GM23338 (cell line): ENCODE results near the gene MYCL. TPM values are rescaled to one million over a fixed set of nuclear protein-coding genes. Genes with fewer than 3 reads are reported as not detected.

Experiments
- polyA plus RNA-seq: library from polyadenylated mRNA; unstranded; fragments of >200 nt; fragmentation: Nextera tagmentation; extraction: Ambion mirVana; gene quantifications from 2 replicates; pipeline ENCODE4 v1.2.1, GENCODE V29; 2016
- small RNA-seq: library from RNA; depleted of rRNA; stranded (forward); fragments of <200 nt; gene quantifications from one replicate; pipeline ENCODE3, GENCODE V24; 2014; ENCODE audit warnings: low replicate concordance
- total RNA-seq: library from RNA; depleted of rRNA; stranded (reverse); fragments of >200 nt; shearing (Covaris generic); gene quantifications from 2 replicates; pipeline ENCODE4 v1.2.3, GENCODE V29; 2014; rRNA removed

MYCL gene
- total and polyA plus RNA-seq, 2 experiments from 2014 or later: 8.2 to 41.1 TPM

Small RNA genes within 50 kb of the gene (small RNA-seq; reads per million reads assigned to genes)
- gene RF00019: not detected

Other genes with a start within 250 kb of the MYCL start
- not detected in 2 replicates for gene NT5C1A, start 229.8 kb downstream of the MYCL start, total RNA-seq
- gene NT5C1A, start 229.8 kb downstream of the MYCL start, polyA plus RNA-seq: not detected in 2 replicates
- 1.1 and 1.2 TPM in 2 replicates for gene HPCAL4, start 210.5 kb downstream of the MYCL start, total RNA-seq
- 0.08 and 0.12 TPM in 2 replicates for gene HPCAL4, start 210.5 kb downstream of the MYCL start, polyA plus RNA-seq
- gene PPIE, start 163.0 kb downstream of the MYCL start, total RNA-seq: 24.3 and 27.8 TPM in 2 replicates
- 50.3 and 51.9 TPM in 2 replicates for gene PPIE, start 163.0 kb downstream of the MYCL start, polyA plus RNA-seq
- 2.8 and 4.0 TPM in 2 replicates for gene OXCT2, start 130.6 kb downstream of the MYCL start, total RNA-seq
- 1.1 and 1.4 TPM in 2 replicates for gene OXCT2, start 130.6 kb downstream of the MYCL start, polyA plus RNA-seq
- gene BMP8B, start 113.1 kb downstream of the MYCL start, total RNA-seq: 0.43 and 0.90 TPM in 2 replicates
- gene BMP8B, start 113.1 kb downstream of the MYCL start, polyA plus RNA-seq: 0.16 and 0.17 TPM in 2 replicates
- gene TRIT1, start 18.4 kb downstream of the MYCL start, total RNA-seq: 31.0 and 31.8 TPM in 2 replicates
- 19.4 and 24.3 TPM in 2 replicates for gene TRIT1, start 18.4 kb downstream of the MYCL start, polyA plus RNA-seq
- gene MFSD2A, start 53.2 kb upstream of the MYCL start, total RNA-seq: 22.1 and 23.9 TPM in 2 replicates
- gene MFSD2A, start 53.2 kb upstream of the MYCL start, polyA plus RNA-seq: 16.1 and 17.9 TPM in 2 replicates
- gene CAP1, start 138.8 kb upstream of the MYCL start, total RNA-seq: 222 and 254 TPM in 2 replicates
- gene CAP1, start 138.8 kb upstream of the MYCL start, polyA plus RNA-seq: 109 and 133 TPM in 2 replicates
- gene PPT1, start 195.3 kb upstream of the MYCL start, total RNA-seq: 202 and 234 TPM in 2 replicates
- gene PPT1, start 195.3 kb upstream of the MYCL start, polyA plus RNA-seq: 59.4 and 67.4 TPM in 2 replicates